Measurements from ENCODE around the gene ROR2. TPM values are rescaled to one million over a fixed set of nuclear protein-coding genes. Genes with fewer than 3 reads are reported as not detected.

Gene ROR2
- total RNA-seq, 4 donors from 2014 or later: 0.19 to 1.7 (median 0.38) TPM

GRCh38 chr9:91676046-91676445 is 274.0 kb downstream of the ROR2 start:
- TF ChIP-seq, protein P1, sequence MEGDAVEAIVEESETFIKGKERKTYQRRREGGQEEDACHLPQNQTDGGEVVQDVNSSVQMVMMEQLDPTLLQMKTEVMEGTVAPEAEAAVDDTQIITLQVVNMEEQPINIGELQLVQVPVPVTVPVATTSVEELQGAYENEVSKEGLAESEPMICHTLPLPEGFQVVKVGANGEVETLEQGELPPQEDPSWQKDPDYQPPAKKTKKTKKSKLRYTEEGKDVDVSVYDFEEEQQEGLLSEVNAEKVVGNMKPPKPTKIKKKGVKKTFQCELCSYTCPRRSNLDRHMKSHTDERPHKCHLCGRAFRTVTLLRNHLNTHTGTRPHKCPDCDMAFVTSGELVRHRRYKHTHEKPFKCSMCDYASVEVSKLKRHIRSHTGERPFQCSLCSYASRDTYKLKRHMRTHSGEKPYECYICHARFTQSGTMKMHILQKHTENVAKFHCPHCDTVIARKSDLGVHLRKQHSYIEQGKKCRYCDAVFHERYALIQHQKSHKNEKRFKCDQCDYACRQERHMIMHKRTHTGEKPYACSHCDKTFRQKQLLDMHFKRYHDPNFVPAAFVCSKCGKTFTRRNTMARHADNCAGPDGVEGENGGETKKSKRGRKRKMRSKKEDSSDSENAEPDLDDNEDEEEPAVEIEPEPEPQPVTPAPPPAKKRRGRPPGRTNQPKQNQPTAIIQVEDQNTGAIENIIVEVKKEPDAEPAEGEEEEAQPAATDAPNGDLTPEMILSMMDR (IDR thresholded peaks at IDR 0.05; ENCODE audit: low read depth): no peak

DNA sequence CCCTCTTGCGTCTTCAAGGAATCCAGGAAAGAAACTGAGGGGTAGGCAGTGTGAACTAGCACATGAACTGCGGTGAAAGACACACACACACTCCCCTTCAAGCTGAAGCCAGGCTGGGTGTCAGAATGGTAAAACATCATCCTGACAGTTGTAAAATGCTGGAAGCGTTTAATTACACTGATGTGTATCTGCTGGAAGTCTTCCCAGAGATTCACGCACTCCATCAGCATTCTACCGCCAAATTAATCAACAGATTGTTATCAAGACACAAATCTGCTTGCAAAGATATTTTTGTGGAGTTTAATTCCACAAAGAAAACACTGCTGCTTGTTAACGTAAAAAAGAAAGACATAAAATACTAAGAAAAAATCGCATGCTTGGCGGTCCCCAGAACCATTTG is 285.4 kb downstream of the ROR2 start:
- TF ChIP-seq, protein P1 (IDR thresholded peaks at IDR 0.05; ENCODE audit: low read depth): no peak

GRCh38 chr9:91663858-91664257 is 286.2 kb downstream of the ROR2 start:
- TF ChIP-seq, protein P1 (IDR thresholded peaks at IDR 0.05; ENCODE audit: low read depth): no peak

DNA sequence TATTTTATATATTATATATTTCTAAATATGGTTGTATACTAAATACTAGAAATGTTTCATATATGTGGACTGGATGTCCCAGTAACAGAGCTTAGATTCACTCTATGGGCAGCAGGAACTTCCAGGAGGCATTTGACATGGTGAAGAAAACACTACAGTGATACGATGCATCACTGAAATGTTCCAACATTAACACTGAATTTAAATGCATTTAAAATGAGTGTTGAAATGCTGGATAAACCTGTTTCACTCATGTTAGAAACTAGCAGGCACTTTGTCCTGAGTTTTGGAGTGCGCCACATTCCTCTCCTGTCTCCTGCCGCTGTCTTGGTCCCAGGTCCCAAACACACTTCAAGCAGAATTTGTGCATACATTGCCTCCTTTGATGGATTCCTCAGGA is 288.6 kb downstream of the ROR2 start:
- TF ChIP-seq, protein P1 (IDR thresholded peaks at IDR 0.05; ENCODE audit: low read depth): no peak

DNA sequence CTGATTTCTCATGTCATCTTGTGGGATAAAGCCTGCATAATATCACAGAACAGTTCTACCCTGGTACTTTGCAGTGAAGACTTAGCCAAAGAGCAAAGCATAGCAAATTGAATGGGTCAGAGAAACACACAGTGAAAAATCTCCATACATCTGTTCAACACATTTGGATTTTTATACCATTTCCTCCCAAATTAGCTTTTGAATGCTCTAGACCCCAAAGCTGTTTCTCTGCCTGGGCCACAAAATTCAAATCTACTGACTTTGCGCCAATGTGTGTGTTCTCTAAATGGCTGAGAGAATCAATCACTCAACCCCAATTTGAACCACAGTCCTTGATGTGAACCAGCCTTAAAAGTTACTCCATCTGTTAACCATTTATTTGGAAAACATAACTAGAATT is 289.5 kb downstream of the ROR2 start:
- TF ChIP-seq, protein P1 (IDR thresholded peaks at IDR 0.05; ENCODE audit: low read depth): no peak

GRCh38 chr9:91659529-91660495 is 290.2 kb downstream of the ROR2 start:
- TF ChIP-seq, protein P1 (IDR thresholded peaks at IDR 0.05; ENCODE audit: low read depth): no peak

DNA sequence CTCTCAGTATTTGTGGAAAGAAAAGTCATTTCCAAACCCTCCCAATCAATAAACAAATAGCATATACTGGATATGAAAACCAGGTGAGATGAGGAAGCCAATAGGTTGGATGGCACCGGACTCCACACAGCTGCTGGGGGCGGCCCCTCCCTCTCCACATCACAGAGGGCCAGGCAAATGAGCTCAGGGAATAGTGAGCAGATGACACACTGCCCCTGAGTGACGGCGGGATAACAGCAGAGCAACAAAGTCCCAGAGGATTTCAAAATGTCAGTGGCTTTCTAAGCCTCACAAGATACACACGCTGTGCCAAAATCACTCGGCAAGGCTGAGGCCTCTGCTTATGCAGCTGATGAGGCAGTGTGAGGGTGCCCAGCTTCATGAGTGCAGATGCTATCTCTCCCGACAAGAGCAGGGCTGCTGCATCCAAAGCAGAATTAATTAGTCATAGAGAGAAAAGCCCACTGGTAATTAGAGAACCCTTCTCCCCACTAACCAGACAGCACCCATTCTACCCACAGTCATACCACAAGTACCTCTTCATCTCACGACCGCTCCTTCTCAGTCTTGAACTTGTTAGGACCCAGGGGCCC is 291.4 kb downstream of the ROR2 start:
- TF ChIP-seq, protein P1 (IDR thresholded peaks at IDR 0.05; ENCODE audit: low read depth): no peak
